HuH-7 (cell line): ENCODE results near the gene DNM3.
"Not testable (repeated sequence)": the region's sequence is repeated elsewhere in the genome, so short reads cannot be mapped to it uniquely, and the experiment has no call there.

Experiments used
- DNase-seq: peaks from one replicate; pipeline ENCODE4 v3.0.0; 2011; ENCODE audit warnings: low spot score

Gene DNM3

GRCh38 chr1:172429331-172430127, 588.2 kb downstream of the DNM3 start:
- no peak for DNase-seq

DNA sequence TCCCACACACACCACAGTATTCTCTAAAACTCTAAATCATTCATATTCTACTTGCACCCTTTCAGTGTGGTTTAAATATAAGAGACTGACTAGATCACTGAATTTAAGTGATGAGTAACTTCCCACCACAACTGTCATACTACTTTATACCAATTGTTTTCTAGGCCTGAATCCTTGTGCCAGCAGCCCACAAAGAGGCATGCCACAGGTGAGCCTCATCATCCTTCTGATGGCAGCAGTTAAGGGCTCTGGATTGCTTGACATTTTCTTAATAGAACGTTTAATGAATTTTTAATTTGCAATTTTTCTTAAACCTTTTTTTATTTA, 588.8 kb downstream of the DNM3 start:
- no peak for DNase-seq

- no peak for DNase-seq
These were observed 589.9 kb downstream of the DNM3 start for GRCh38 chr1:172431204-172431603.

DNA sequence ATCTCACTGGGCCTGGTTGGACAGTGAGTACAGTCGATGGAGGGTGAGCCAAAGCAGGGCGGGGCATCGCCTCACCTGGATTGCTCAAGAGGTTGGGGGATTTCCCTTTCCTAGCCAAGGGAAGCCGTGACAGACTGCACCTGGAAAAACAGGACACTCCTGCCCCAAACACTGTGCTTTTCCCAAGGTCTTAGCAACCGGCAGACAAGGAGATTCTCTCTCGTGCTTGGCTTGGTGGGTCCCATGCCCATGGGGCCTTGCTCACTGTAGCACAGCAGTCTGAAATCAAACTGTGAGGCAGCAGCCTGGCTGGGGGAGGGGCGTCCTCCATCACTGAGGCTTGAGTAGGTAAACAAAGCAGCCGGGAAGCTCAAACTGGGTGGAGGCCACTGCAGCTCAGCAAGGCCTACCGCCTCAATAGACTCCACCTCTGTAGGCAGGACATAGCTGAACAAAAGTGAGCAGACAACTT, 590.5 kb downstream of the DNM3 start:
- no peak for DNase-seq

- not testable (repeated sequence) for DNase-seq
These were observed 595.9 kb downstream of the DNM3 start for GRCh38 chr1:172437183-172437582.

GRCh38 chr1:172442404-172442803, 601.1 kb downstream of the DNM3 start:
- no peak for DNase-seq

GRCh38 chr1:172442843-172443565, 601.7 kb downstream of the DNM3 start:
- no peak for DNase-seq

DNA sequence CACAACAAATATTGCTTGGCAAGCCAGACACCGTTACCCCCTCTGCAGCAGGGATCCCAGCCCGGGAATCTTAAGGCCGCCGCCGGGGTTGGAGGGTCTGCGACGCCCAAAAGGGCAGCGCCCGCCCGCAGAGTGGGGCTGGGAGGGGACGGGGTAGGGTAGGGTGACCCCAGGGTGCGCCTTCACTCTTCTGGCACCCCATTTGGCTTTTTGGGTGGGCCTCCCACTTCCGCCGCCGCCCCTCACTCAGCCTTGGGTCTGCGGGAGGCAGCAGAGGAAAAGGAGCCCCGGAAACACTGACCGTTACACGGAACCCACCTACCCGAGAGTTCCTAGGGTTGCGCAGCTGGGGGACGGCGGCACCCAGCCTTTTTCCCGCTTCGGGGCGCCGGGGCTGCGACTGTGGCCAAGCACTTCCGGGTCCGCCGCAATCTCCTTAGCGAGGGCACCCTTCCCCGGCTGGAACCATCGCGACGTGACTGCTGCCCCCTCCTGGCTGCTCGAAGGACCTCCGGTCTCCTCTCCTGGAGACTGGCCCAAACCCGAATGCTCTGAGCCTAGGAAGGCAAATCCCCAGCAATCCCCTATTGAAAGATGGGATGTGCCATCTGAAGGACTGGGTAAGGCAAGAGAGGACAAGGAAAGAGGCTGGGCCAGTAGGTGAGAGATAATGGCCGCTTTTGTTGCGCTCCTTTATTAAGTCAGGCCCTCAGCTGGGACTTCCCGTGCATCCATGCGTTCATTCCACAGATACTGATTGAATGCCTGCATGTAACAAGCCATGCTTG, 602.6 kb downstream of the DNM3 start, which contains the start of gene PIGC:
PIGC (minus strand) TSS at position 404 of the 788 bp plus-strand sequence. CDS start 1,447 bp downstream, outside the sequence.
- DNase-seq: peak; percentile 86

DNA sequence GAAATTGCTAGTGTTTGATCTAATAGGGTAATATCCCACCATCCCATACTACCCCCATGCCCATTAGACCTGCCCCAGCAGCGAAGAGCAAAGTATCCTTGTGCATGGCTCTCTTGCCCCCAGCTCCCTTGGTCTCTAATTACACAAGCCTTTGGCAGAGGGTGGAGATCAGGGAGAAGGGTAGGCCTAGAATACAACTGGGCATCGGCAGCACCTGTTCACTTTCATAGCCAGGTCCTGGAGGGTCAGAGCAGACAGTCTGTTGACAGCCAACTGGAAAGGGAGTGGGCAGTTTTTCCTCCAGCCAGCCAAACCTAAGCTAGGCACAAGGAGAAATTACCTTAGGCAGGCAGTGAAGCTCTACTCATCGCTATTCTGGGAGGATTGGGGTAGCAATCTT, 605.2 kb downstream of the DNM3 start:
- DNase-seq: no peak

DNA sequence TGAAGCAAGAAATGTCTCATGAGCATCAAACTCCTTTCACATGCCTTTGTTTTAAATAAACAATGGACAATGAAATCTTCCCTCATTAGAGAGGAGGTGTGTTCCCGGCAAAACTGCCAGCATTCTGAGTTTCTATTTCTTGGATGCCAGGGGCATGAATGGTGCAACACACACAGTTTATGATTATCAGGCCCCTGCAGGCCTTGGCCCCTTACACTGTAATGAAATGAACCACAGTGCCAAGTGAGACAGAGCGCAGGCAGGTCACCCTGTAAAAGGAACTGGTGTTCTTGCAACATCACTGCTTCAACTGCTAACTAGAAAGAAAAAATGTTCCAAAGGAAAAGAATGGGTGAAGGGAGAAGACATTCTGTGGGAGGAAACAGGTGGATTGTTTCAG, 606.3 kb downstream of the DNM3 start:
- no peak for DNase-seq

DNA sequence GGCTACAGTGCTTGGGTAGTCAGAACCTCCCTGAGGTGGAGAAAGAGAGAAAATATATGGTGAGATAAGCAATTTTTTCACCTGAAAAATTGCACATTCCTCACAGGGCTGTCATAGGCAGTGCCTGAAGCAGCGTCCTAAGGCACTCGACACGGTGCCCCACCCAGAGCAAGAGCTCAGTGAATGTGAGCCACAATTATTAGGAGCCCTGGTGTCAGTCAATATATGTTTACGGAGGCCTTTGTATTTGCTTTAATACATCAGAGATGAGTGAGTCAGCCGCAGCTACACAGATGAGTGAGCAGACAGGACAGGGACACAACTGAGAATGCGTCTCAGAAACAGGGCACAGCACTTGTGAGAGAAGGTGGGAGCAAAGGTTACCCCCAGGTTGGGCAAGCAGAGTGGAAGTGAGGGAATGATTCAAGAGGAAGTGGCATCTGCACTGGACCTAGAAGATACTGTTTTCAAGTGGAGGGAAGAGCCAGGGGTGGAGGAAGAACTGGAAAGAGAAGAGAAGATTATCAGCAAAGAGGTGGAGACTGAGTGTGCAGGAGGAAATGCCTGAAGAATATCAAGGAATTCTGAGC, 607.8 kb downstream of the DNM3 start:
- DNase-seq: no peak

- DNase-seq: peak; percentile 64
These were observed 608.6 kb downstream of the DNM3 start for GRCh38 chr1:172449585-172450523.

GRCh38 chr1:172450524-172450885, 609.2 kb downstream of the DNM3 start:
- no peak for DNase-seq

GRCh38 chr1:172451002-172451443, 609.7 kb downstream of the DNM3 start:
- DNase-seq: no peak

DNA sequence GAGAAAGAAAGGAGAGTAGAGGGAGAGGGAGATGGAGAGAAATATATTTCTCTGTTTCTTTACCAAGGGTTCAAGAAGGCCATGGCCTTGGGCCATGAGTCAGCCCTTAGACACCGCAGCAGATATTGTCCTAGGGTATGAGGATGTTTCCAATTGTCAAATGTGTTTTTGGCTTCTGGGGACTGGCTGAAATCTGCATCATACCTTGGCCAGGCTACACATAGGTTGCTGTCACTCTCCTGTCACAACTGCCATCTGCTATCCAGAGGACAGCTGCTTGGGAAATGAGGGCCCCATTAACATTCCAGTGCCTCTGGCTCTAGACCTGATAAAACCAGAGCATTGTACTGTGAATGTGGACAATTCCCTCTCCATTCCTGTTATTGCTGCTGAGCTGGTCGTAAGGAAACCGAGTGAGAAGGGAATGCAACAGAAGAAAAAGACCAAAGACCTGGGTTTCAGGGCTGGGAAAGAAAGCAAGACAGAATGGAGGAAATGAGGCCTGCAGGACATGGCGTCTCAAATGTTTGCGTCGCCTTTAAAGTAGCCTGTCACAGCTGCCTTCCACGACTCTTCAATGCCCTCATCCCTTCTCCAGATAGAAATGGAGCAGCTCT, 611.3 kb downstream of the DNM3 start:
- no peak for DNase-seq

DNA sequence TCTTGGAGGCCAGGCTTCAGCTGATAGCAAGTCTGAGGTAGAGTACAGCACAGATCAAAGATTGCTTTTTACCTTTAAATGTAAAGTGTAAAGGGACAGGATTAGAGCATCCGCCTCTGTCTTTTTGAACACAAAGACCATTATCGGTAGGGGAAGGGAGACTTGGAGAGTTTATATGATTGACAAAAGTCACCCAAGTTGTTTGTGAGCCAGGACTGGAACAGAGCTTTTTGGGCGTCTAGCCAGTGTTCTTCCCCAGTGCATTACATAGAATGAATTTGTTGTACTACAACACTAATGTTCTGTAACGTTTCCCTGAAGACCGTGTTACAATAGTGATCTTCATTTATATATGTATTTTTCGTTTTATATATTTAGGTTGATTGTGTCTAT, 611.9 kb downstream of the DNM3 start:
- DNase-seq: no peak

- no peak for DNase-seq
These were observed 612.3 kb downstream of the DNM3 start for GRCh38 chr1:172453607-172454006.

DNA sequence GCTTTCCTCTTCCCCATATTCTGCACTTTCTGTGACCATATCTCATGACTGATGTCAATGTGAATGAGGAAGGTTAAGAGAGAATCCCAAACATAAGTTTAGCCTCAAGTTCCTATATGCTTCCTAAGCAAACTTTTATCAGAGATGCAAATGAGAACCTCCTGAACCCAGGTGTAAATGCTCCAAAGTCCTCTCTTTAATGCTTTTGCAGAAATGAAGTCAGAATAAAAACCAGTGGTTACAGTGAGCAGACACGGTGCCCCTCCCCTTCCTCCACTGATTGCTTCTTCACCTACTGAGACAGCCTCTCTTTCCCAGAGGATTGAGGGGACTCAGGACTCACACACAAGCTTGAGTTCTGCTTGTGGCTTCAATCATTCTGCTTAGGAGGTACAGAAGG, 614.2 kb downstream of the DNM3 start:
- no peak for DNase-seq

GRCh38 chr1:172456344-172456769, 615.1 kb downstream of the DNM3 start:
- DNase-seq: no peak

DNA sequence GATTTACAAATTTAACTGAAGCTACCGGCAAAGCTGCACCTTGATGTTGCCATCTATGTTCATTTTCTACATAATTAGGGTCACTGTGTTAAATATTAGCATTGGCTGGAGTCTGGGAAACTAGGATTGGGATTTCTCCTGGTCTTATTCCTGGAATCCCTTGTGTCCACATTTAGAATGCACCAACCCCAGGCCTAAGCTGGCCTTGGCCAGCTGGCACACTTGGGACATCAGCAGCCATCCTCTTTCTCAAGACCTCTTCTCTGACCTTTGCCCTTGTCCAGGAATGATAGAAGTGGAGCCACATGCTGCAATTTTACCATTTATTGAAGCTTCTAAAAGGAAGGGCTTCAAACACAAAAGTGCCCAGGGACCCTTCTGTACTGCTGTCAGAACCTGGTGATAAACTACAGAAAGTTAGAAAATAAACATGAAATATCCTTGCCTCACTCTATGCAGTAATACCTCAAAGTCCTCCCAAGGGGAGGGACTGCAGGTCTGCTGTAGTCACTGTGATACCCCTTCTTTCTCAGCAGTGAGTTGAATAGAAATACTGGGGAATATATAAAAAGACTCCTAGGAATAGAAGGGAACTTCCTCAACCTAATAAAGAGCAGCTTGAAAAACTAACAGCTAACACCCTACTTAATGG, 616.3 kb downstream of the DNM3 start:
- no peak for DNase-seq
